Mammary epithelial cell (primary cell): ENCODE measurements around the gene TEX51.

ENCODE experiments used
- CTCF ChIP-seq, 2 donors: IDR thresholded peaks in 1 of 2; conservative IDR thresholded peaks in 1 of 2; 2 replicates each; pipeline ENCODE4 v1.5.1; 2011 to 2012; ENCODE audit warnings: inconsistent platforms in 2 of 2, low read length in 2 of 2, mild to moderate bottlenecking in 2 of 2, control low read depth in 1 of 2, low read depth in 1 of 2; ENCODE audit not compliant: insufficient read depth in 1 of 2; ENCODE audit errors: extremely low read depth in 1 of 2
- EZH2 ChIP-seq: IDR thresholded peaks from 2 replicates; pipeline ENCODE4 v1.6.1; 2012; ENCODE audit warnings: low read length, inconsistent platforms, borderline replicate concordance

- no peak for TF ChIP-seq EZH2
- no peak for TF ChIP-seq CTCF (conservative IDR thresholded peaks at IDR 0.05 in 1 of 2, IDR thresholded peaks at IDR 0.05 in 1 of 2; ENCODE audit: extremely low read depth in 1 of 2, insufficient read depth in 1 of 2, low read depth in 1 of 2, low read length in 2 of 2)
Observed at GRCh38 chr2:126890136-126890510, 8.6 kb upstream of the TEX51 start.
